GM19438 (cell line): ENCODE measurements around the gene DRAXIN.

Experiments used
- ATAC-seq: cut with Tn5 transposase; IDR thresholded peaks from one replicate; pipeline ENCODE4 v1.9.1; 2021; ENCODE audit warnings: low read depth; ENCODE audit not compliant: unreplicated experiment

Gene DRAXIN

DNA sequence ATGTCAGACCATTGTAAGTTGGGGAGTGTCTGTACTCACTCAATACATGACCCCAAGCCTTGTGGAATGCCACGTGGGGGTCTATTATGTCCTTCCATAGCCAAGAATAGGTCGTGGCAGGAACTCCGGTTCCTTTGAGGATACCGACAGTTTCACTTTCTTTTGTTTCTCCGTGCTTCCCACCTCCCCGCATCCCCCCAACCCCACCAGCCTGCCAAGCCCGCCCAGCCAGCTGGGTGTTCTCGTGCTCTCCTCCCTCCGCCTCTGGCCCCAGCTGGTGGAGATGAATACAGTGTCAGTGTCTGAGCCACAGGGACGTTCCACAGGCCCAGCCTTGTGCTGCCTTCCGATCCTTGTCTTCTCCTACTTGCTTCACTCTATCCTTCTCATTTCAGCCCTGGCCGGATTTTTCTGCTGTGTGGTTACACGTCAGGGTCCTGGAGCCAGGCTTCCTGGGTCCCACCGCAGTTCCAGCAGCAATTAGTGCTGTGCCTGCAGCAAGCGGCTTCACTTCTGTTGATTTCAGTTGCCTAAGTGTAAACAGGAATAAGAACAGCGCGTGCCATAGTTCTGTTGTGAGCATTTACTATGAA, 40.3 kb downstream of the DRAXIN start:
- no peak for ATAC-seq

DNA sequence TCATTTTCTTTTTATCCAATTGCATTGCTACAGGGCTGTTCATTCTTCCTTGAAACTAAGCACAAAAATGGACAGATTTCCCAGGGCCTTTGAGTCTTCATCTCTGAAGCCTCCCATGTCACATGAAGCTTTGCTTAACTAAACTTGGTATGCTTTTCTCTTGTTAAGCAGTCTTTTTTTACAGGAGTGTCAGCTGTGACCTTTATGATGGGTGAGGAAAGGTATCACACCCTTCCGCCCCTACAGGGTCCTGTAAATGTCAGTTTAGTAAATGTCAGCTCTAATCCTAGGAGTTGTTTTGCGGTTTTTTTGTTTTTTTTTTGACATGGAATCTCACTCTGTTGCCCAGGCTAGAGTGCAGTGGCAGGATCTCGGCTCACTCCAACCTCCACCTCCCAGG, 41.8 kb downstream of the DRAXIN start:
- no peak for ATAC-seq

DNA sequence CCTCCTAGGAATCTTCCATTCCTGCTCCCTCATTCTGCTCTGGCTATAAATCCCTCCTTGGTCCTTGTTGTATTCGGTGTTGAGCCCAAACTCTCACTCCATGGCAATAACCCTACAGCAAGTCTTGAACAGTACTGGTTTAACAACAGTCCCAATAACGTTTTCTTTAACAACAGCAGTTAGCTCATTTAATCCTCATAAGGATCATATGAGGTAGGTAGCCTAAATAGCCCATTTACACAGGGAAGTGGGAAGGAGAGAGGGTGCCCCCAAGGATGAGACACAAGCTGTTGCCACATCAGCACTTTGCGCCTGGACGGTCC, 44.0 kb downstream of the DRAXIN start:
- ATAC-seq, result no peak

DNA sequence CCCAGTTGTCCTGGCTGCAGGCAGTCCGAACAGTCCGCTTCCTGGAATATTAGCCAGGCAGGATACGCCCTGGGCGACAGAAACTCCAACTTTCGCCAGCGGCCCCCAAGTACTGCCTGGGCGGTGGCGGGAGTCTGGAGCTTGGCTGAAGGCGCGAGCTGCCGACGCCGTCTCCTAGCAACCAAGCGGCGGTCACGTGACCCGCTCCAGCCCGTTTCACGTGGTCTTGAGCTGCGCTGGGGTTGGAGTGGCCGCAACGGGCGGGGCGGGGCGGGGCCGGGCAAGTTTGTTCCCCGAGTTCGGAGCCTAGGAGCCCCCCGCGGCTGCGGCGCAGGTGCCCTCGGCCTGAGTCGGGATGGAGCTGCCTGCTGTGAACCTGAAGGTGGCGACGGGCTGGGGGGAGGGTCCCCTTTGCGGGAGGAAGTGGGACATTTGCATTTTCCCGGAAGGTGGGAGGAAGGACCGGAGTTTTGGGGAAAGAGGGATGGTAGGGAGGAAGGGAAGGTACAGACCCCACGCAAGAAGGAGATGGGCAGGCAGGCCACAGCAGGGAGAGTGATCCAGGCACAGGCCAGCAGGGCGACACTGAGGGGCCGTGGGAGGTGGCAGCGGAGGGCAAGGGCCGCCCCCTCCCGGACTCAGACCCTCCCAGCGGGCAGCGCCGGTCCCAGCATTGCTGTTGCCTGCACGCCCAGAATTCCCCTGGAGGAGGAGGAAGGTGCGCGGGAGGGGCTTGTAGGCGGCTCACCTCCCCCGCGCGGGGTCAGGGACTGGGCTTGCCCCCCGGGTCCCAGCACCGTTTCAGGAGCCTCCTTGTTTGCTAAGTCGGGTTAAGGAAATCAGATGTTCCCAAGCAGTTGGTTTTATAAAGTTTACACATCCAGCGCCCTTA, 44.6 kb downstream of the DRAXIN start, which contains the start of gene AGTRAP:
AGTRAP (plus strand) TSS at position 283 of the 892 bp plus-strand sequence; CDS start at position 356, 73 bp downstream.
- peak; percentile 68 for ATAC-seq

DNA sequence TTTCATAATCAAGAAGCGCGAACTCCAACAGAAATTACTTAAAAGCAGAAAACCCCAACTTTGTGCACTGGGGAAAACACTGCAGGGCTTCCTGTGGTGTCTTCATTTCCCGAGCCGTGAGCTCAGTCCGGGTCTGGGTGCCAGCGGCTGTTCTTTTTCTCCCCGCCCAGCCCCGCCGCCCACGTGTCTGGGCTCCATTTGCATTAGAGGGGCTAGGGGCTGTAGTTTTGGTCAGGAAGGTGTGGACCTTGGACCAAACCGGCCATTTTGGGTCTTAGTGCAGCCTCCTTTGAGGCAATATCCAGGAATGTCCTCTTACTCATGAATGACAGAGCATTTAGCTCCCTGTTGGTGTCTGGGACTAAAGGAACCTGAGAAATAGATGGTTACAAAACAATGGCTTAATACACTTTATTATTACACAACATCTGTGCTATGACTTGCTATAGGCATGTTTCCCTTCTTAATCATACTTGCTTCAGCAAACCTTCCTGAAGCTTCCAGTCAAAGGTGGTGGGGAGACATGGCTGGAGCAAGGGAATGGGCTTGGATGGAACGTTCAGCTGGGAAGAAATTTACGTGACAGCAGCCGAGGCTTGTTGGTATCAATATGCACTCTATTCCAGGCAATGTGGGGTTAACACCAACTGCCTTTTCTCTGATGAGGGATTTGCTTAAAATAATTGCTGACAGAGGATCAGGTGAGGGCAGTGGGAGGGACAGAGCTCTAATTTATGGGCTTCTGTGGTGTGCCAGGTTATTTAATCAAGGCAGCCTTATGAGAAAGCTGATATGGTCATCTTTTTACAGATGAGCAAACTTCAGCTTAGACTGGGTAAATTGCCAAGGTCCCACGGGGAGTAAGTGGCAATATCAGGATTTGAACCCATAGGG, 45.5 kb downstream of the DRAXIN start:
- ATAC-seq, result no peak

DNA sequence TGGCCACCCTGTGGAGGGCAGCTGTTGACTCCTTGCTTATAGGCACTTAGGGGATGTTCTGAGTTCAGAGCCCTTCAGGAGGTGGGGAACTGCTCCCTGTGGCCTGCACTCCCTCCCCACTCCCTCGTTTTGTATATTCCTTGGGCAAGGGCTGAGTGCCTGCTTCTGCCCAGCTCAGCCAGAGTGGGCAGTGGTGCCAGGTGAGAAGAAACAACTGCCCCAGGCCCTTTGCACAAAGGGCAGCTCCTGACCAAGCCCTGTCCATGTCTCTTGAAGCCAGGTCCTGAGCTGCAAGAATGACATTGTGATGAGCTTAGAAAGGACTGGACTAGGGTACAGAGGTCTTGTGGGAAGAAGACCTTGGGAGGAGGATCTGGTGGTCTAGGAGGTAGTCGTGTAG, 46.6 kb downstream of the DRAXIN start:
- ATAC-seq, result no peak

DNA sequence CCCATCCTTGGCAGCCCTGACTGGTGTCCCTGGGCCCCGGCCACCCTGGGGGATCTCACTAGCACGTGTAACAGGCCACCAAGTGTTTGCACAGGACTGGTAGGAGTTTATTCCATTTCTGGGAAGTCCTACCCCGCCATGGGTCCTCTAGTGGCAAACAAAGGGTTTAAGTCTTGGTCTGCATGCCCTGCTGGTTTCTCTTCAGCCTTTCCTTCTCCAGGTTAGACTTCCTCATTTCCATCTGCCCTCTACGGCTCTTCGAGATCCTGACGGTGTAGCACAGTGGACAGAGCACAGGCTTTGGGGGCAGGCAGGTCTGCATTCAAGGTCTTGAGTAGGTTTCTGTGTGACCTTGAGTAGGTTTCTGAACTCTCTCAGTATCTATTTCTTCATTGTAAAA, 47.3 kb downstream of the DRAXIN start:
- ATAC-seq, result no peak

DNA sequence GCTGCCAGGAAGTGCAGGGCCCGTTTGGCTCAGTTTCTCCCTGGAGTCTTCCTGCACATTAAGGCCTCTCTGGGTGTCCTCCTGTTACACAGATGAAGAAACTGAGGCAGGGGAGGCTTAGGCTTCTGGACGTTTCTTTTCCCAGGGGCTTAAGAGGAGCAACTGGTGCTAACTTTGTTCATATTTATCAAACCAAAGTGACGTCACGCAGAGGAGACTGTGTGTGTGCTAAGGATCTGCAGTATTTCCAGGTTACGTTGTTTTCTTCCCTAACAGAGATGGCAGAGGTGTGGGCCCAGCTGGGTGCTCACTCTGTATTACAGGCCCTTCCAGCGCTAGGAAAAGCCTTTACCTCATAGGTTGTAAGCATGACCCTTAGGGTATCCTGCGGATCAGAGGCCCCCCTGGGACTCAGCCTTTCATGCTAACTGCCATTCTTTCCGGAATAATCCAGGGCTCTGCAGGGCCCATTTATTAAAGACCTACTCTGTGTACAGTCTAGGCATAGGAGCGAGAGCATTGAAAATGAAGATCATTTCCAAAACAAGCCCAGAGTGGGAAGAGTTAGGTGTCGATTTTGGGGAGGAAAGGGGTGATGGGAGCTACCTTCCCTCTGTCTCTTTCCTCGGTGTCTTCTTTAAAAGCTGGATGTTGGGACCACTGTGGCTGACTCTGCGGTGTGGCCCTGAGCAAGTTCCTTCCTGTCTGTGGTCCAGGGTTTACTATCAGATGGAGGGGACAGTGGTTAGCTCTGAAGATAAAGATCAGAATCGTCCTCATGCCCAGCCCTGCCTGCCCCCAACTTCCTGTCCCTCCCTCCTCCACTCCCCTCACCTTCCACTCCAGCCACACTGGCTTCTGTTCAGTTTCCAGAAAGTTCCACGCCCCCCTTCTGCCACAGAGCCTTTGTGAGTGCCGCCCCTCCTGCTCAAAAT, 49.0 kb downstream of the DRAXIN start:
- no peak for ATAC-seq

DNA sequence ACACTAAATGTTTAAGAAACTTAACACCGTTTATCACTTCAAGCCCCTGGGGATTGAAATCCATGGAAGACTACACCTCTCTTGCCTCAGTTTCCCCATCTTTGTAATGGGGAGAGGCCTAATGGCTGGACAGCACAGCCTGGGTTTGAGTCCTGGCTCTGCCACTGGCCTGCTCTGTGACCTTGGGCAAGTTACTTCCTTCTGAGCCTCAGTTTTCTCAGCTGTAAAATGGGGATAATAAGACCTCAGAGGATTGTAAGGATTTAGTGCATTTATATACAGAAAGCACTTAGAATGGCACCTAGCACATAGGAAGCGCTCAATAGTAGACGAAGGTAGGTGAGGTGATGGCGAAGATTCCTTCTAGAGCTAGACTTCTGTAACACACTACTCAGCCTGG, 50.0 kb downstream of the DRAXIN start:
- no peak for ATAC-seq

DNA sequence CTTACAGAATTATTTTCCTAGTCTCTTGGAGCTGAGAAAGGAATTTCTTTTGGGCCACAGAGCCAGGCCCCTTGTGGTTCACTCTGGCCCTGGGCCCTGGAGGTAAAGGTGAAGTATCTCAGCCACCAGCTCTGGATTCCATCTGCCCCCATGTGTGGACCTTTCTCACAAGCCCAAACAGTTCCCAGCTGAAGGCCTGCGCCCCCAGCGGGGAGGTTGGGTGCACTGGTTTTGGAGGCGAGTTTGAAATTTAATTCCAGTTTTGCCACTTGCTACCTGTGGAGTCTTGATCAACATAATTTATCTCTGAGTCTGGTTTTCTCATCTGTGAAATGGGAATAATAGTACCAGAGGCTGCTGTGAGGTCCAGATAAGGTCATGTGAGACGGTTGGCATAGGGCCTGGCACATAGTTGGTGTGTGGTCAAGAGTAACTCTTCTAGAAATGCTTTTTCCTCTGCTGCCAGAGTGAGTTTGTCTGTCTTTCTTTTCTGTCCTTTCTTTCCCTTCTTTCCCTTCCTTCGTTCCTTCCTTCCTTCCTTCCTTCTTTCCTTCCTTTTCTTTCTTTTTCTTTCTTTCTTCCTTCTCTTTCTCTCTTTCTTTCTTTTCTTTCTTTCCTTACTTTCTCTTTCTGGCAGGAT, 50.5 kb downstream of the DRAXIN start:
- ATAC-seq, result no peak

DNA sequence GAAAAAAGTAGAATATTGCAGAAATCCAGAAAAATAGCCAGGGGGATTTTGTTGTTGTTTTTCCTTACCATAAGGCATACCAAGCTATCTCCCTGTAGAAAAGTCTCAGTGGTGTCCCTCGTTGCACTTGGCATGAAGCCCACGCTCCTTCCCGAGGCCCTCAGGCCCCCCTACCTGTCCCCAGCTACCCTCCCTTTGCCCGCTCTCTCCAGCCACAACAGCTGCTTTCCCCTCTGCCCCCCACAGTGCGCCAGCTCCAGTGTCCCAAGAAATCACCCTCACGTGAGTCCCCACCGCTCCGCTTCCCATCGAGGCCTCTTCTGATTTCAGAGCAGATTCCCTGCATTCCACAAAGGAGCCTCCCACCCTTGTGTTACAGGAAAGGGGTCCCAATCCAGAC, 52.8 kb downstream of the DRAXIN start:
- no peak for ATAC-seq

DNA sequence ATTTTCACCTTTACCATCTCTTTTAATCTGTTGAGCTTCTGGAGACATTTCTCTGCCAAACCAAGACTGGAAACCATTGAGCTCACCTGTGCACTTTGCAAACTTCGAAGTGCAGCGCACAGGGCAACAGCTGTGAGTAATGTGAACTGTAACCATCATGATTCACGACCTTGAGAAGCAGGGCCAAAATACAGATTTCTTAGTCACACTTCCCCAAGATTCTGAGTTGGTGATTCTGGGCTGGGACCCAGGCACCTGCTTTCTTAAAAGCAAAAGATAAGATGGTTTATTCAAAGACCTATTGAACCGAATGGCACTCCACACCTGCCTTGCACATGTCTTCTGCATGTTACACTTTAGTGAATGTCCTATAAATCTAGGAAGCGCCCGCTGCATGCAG, 54.6 kb downstream of the DRAXIN start:
- no peak for ATAC-seq

DNA sequence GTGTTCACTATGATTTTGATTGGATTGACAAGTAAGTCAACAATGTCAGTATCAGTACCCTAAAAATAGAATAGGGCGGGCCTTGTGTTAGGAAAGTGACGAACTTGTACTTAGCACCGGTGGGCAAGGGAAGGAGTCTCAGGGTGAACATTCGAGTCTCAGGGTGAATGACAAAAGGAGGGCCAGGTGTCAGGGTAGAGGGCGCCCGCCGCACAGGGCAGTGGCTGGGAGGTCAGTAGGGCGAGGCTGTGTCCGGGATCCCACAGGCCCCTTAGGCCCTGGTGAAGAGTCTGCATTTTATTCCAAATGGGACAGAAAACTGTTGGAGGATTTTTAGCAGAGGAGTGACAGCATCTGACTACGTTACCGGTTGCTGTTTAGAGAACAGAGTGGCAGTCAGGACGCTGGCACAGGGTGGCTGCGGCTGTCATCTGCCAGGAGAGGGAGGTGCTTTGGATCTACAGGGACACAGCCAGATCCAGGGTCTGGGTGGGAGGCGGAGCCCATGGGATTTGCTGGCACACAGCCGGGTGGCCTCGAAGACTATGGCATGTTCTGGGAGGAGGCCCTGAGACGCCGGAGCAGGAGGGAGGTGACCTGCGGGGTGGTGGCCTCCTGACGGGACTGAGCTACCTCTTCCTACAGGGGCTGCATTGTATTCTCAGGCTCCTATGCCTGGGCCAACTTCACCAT, 55.4 kb downstream of the DRAXIN start:
- no peak for ATAC-seq

DNA sequence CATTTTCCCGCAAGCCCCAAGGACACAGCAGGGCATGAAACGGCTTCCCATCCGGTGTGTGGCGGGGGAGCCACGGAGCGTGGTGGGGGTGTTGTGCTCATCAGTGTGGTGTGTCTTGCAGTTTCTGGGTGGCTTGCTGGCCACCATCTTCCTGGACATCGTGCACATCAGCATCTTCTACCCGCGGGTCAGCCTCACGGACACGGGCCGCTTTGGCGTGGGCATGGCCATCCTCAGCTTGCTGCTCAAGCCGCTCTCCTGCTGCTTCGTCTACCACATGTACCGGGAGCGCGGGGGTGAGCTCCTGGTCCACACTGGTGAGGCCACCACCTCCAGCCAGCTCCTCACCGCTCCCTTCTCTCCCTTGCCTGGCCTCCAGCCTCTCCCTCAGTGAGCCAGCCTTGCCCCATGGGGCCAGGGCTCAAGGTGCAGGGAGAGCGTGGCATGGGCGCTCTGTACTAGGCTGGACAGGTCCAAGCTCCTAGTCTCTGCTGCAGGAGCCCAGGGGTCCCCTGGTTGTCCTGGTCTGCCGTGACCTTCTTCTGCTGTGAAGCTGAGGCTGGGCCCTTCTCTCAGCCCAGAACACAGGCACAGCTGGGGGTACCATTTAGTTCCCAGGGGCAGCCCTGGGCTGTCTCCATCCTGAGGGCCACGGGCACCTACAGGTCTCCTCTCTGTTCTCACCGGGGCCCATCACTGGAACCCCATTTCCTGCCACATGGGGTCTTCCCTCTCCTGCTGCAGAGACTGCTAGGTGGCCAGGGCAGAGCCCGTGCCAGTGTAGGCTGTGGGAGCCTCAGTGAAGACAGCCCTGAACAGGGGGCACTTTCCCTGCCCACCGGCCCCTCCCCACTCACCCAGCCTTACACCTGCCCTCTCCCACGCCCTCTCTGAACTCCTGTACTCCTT, 57.0 kb downstream of the DRAXIN start:
- no peak for ATAC-seq

DNA sequence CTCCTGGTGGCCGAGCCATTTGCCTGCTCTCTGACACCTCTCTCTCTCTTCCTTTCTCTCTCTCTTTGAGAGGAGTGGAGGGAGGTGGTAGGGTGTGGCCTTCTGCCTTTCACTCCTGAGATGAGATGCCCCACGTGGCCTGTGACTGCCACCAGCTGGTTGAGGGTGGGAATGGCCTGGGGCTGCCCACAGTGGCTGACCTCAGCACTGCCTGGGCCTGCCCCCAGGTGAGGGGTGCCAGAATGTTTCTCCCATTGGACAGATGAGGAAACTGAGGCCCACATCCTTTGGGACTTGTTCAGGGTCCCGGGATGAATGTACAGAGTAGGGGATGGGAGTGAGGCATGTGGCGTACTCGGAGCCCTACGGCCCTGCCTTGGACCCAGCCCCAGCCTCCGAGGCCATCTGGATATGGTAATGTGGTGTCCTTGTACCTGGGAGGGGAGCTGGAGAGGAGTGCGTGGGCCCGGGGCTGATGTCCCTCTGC, 57.7 kb downstream of the DRAXIN start:
- no peak for ATAC-seq

DNA sequence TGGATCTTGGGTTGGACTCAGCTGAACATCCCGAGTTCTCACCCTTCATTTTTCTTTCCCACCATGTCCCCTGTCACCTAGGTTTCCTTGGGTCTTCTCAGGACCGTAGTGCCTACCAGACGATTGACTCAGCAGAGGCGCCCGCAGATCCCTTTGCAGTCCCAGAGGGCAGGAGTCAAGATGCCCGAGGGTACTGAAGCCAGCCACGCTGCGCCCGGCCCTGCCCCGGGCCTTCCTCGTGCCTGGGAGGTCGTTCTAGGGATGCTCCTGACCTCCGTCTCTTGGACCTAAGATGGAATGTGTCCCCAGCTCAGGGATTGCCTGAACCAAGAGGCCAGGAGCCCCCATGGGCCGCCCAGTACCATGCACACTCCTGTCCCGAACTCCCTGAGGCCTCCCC, 58.5 kb downstream of the DRAXIN start:
- no peak for ATAC-seq

DNA sequence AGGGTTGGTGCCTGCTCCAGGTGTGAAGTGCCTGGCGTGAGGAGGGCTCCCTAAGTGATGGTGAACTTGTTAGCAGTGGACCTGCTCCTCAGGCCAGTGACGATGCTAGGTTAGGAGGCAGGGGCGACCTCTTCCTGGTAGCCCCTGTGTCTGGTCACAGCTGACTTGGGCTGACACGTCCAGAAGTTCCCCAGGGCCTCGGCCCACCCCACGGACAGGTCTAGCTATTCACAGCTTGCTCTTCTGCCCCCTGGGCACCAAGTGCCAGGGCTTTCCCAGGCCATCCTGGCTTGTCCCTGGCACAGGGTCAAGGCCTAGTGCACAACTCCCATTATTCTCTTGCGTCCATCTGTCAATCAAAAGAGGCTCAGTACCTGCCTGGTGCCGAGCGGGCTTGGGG, 59.6 kb downstream of the DRAXIN start:
- ATAC-seq, result no peak
